ENCODE measurements around the gene SRPK2.

GRCh38 chr7:105250239-105250638, 138.5 kb downstream of the SRPK2 start:
- no peak for TF ChIP-seq POLR2AphosphoS5 (IDR thresholded peaks at IDR 0.05; ENCODE audit: low read depth, low read length)
- TF ChIP-seq CTCF (IDR thresholded peaks at IDR 0.05), result no peak
- no peak for TF ChIP-seq REST (IDR thresholded peaks at IDR 0.05; ENCODE audit: insufficient read depth in 1 of 2, low read depth in 2 of 2, low read length in 1 of 2)
- TF ChIP-seq SIN3A (IDR thresholded peaks at IDR 0.05; ENCODE audit: borderline replicate concordance, insufficient read depth, low read depth, low read length), result no peak
